Stimulated activated CD4-positive, alpha-beta T cell treated with anti-CD3 and anti-CD28 coated beads, TNF-alpha, amount 100 ng/mL, for 4 hours (primary cell): Measurements from ENCODE around the gene CLEC16A.

ENCODE experiments used
- DNase-seq, 3 experiments: peaks; one replicate each; pipeline ENCODE4 v3.0.0-alpha.2; 2020; ENCODE audit warnings: low read depth in 3 of 3

Gene CLEC16A

GRCh38 chr16:10988879-10989278, 44.5 kb downstream of the CLEC16A start:
- DNase-seq: no peak

GRCh38 chr16:10989559-10989958, 45.2 kb downstream of the CLEC16A start:
- DNase-seq: no peak

GRCh38 chr16:10990378-10990777, 46.0 kb downstream of the CLEC16A start:
- DNase-seq: no peak

- DNase-seq: no peak
Measured at GRCh38 chr16:10992112-10992511, 47.7 kb downstream of the CLEC16A start.

GRCh38 chr16:10992797-10993196, 48.4 kb downstream of the CLEC16A start:
- no peak for DNase-seq

GRCh38 chr16:10993649-10994048, 49.3 kb downstream of the CLEC16A start:
- DNase-seq: no peak

- no peak for DNase-seq
Measured at GRCh38 chr16:10994571-10994970, 50.2 kb downstream of the CLEC16A start.

GRCh38 chr16:10995565-10995964, 51.2 kb downstream of the CLEC16A start:
- no peak for DNase-seq

GRCh38 chr16:10997485-10997884, 53.1 kb downstream of the CLEC16A start:
- no peak for DNase-seq

GRCh38 chr16:10999300-10999699, 54.9 kb downstream of the CLEC16A start:
- no peak for DNase-seq

GRCh38 chr16:11001611-11002010, 57.2 kb downstream of the CLEC16A start:
- no peak for DNase-seq

GRCh38 chr16:11003141-11003540, 58.8 kb downstream of the CLEC16A start:
- no peak for DNase-seq

GRCh38 chr16:11004351-11004750, 60.0 kb downstream of the CLEC16A start:
- no peak for DNase-seq

GRCh38 chr16:11004973-11005610, 60.7 kb downstream of the CLEC16A start:
- DNase-seq: no peak

- DNase-seq: no peak
Measured at GRCh38 chr16:11005611-11005975, 61.2 kb downstream of the CLEC16A start.

- DNase-seq: no peak
Measured at GRCh38 chr16:11006656-11007055, 62.3 kb downstream of the CLEC16A start.

GRCh38 chr16:11007714-11008280, 63.4 kb downstream of the CLEC16A start:
- no peak for DNase-seq

GRCh38 chr16:11009027-11009755, 64.8 kb downstream of the CLEC16A start:
- DNase-seq: no peak

GRCh38 chr16:11010575-11011221, 66.3 kb downstream of the CLEC16A start:
- DNase-seq: no peak

GRCh38 chr16:11011326-11011725, 67.0 kb downstream of the CLEC16A start:
- no peak for DNase-seq

GRCh38 chr16:11012841-11013240, 68.5 kb downstream of the CLEC16A start:
- no peak for DNase-seq

GRCh38 chr16:11014136-11014535, 69.8 kb downstream of the CLEC16A start:
- DNase-seq: no peak

- no peak for DNase-seq
Measured at GRCh38 chr16:11015076-11015475, 70.7 kb downstream of the CLEC16A start.
